Ureter (tissue), 1 donor: Measurements from ENCODE around the gene CENPB. TPM values are rescaled to one million over a fixed set of nuclear protein-coding genes. Genes with fewer than 3 reads are reported as not detected.

Experiments
- total RNA-seq: library from RNA; stranded (reverse); gene quantifications from one replicate; pipeline ENCODE4 v1.2.4, GENCODE V29; 2023
- donor health status: DM: yes; HTN: yes; CAD: no.

CENPB gene
- total RNA-seq, 1 donor from 2014 or later, result 84.1 TPM

Other genes with a start within 250 kb of the CENPB start
- not detected for gene GFRA4, start 123.3 kb downstream of the CENPB start, total RNA-seq
- 56.9 TPM for gene ADAM33, start 104.7 kb downstream of the CENPB start, total RNA-seq
- 9.5 TPM for gene SIGLEC1, start 74.1 kb downstream of the CENPB start, total RNA-seq
- 9.7 TPM for gene HSPA12B, start 54.1 kb downstream of the CENPB start, total RNA-seq
- 36.6 TPM for gene ADISSP, start 19.0 kb downstream of the CENPB start, total RNA-seq
- 0.29 TPM for gene SPEF1, start 5.3 kb downstream of the CENPB start, total RNA-seq
- 16.6 TPM for gene CDC25B, start 9.6 kb upstream of the CENPB start, total RNA-seq
- gene AP5S1, start 33.8 kb upstream of the CENPB start, total RNA-seq, result 13.6 TPM
- gene MAVS, start 60.1 kb upstream of the CENPB start, total RNA-seq, result 49.2 TPM
- gene PANK2, start 102.6 kb upstream of the CENPB start, total RNA-seq, result 40.1 TPM
- gene RNF24, start 228.8 kb upstream of the CENPB start, total RNA-seq, result 15.9 TPM